Lower leg skin (tissue), 4 donors: ENCODE measurements around the gene MYO1E. TPM values are rescaled to one million over a fixed set of nuclear protein-coding genes. Genes with fewer than 3 reads are reported as not detected.

Source experiments
- DNase-seq, 2 donors: peaks; one replicate each; pipeline ENCODE4 v3.0.0-alpha.2; 2019; ENCODE audit warnings: low spot score in 2 of 2
- H3K4me3 ChIP-seq: fragments of 200-600 bp; sonication (generic); 2 replicates; pipeline ENCODE4 v1.5.1; 2017; ENCODE audit warnings: mild to moderate bottlenecking, low read depth; ENCODE audit not compliant: poor library complexity, severe bottlenecking
- CTCF ChIP-seq, 3 donors: fragments of 450-650 bp; IDR thresholded peaks; one replicate each; pipeline ENCODE4 v1.5.1; 2016; ENCODE audit warnings: antibody characterized with exemption in 3 of 3, mild to moderate bottlenecking in 3 of 3, moderate library complexity in 2 of 3
- POLR2A ChIP-seq, 2 donors: fragments of 450-650 bp; IDR thresholded peaks; one replicate each; pipeline ENCODE4 v1.6.1; 2016 to 2017; ENCODE audit warnings: antibody characterized with exemption in 2 of 2, mild to moderate bottlenecking in 1 of 2, moderate library complexity in 1 of 2
- WGBS, 2 donors: methylation state at CpG; one replicate each; pipeline ENCODE4 v1.1.5; 2018; 5-methylcytosine and 5-hydroxymethylcytosine counted together
- intact Hi-C: fragments of 100-400 bp; cut with DNase I; formaldehyde crosslinking; loops from one replicate; pipeline ENCODE4 v1.15.0; 2023; ENCODE audit warnings: low total_unique reads
- total RNA-seq, 4 donors: library from RNA; depleted of rRNA; stranded (reverse); fragments of >200 nt; gene quantifications; one replicate each; pipeline ENCODE4 v1.1.0, GENCODE V29; 2016

Gene MYO1E
- total RNA-seq, 4 donors from 2014 or later = 134 to 218 (median 183) TPM

GRCh38 chr15:59259137-59259943 lies 113.3 kb downstream of the MYO1E start:
- intact Hi-C loops = no loop called here
- no peak for DNase-seq
- whole genome bisulfite sequencing, 2 donors = 94 to 96% methylated on average over 5 of the region's 5 CpGs
- H3K4me3 ChIP-seq = no peak overlapping the region
- no peak for TF ChIP-seq CTCF (IDR thresholded peaks at IDR 0.05)
- no peak for TF ChIP-seq POLR2A (IDR thresholded peaks at IDR 0.05)

- TF ChIP-seq POLR2A (IDR thresholded peaks at IDR 0.05) (no peak), CTCF (IDR thresholded peaks at IDR 0.05) (no peak)
- no peak for DNase-seq
- intact Hi-C loops = no loop called here
- WGBS, 2 donors = 70 to 71% methylated on average over 4 of the region's 4 CpGs
- H3K4me3 ChIP-seq = no peak overlapping the region
These were observed 114.4 kb downstream of the MYO1E start for GRCh38 chr15:59258317-59258716.

- no peak for DNase-seq
- H3K4me3 ChIP-seq = no peak overlapping the region
- intact Hi-C loops = no loop called here
- WGBS, 2 donors = 71 to 75% methylated on average over 4 of the region's 4 CpGs
- TF ChIP-seq CTCF (IDR thresholded peaks at IDR 0.05) = no peak
- no peak for TF ChIP-seq POLR2A (IDR thresholded peaks at IDR 0.05)
These were observed 115.5 kb downstream of the MYO1E start for GRCh38 chr15:59257140-59257539.

DNA sequence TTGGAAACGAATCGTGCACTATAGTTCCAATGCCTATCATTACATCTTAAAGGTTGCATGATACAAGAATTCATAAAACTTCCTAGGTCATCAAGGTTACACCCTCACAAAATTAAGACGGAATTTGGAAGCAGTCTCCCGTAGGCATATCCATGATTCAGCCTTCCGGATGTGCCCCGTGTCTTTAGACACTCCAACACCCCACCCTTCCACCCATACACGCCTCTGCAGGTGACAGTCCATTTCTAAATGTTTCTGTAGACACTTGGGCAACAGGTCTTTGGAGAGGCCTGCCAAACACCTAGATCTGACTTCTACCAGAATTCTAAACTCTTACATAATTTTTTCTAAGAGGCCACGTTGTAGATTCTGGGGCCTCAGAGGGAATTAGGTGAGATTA lies 116.2 kb downstream of the MYO1E start:
- TF ChIP-seq POLR2A (IDR thresholded peaks at IDR 0.05) (no peak), CTCF (IDR thresholded peaks at IDR 0.05) (no peak)
- intact Hi-C loops = no loop called here
- no peak for DNase-seq
- 56 to 61% methylated on average over 8 of the region's 8 CpGs for WGBS, 2 donors
- no peak overlapping the region for H3K4me3 ChIP-seq

GRCh38 chr15:59255680-59256336 lies 116.9 kb downstream of the MYO1E start:
- no peak for DNase-seq
- no peak overlapping the region for H3K4me3 ChIP-seq
- intact Hi-C loops = no loop called here
- 73 to 76% methylated on average over 7 of the region's 7 CpGs for WGBS, 2 donors
- no peak for TF ChIP-seq POLR2A (IDR thresholded peaks at IDR 0.05)
- TF ChIP-seq CTCF (IDR thresholded peaks at IDR 0.05) = no peak
